Right lobe of liver (tissue), 4 donors: Measurements from ENCODE around the gene ASB7.

ENCODE experiments used
- POLR2A ChIP-seq: fragments of 450-650 bp; IDR thresholded peaks from one replicate; pipeline ENCODE4 v1.6.1; 2017; ENCODE audit warnings: antibody characterized with exemption, mild to moderate bottlenecking
- TF ChIP-seq, protein P1 (sequence below), 4 donors: fragments of 200-600 bp in 3 of 4; fragments of 450-650 bp in 1 of 4; IDR thresholded peaks; one replicate each; pipeline versions ENCODE4 v1.5.1 to v1.8.0; 2016 to 2022; ENCODE audit warnings: antibody characterized with exemption in 4 of 4, mild to moderate bottlenecking in 2 of 4
- donor health status: DM: no; HTN: no; CAD: no.
- donor health status: DM: no; HTN: no; CAD: no.
- donor health status: DM: no; HTN: yes; CAD: no.

DNA sequence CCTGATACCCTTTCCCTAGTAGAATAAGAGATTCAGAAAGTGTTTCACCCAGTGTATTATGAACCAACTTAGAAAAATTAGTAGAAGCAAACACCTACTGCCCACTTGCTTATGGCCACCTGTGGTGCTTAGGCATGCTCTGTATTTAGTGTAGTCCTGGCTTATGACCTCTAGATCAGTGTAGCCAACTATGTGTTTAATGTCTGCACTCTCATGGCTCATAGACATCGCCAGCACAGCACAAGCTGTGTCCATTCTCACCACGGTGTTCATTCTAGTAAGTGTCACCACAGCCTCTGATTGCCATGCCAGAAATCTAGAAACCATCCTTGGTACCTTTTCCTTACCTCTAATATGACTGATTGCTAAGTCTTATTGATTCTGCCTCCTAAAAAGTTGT, 14.3 kb downstream of the ASB7 start:
- TF ChIP-seq, protein P1, sequence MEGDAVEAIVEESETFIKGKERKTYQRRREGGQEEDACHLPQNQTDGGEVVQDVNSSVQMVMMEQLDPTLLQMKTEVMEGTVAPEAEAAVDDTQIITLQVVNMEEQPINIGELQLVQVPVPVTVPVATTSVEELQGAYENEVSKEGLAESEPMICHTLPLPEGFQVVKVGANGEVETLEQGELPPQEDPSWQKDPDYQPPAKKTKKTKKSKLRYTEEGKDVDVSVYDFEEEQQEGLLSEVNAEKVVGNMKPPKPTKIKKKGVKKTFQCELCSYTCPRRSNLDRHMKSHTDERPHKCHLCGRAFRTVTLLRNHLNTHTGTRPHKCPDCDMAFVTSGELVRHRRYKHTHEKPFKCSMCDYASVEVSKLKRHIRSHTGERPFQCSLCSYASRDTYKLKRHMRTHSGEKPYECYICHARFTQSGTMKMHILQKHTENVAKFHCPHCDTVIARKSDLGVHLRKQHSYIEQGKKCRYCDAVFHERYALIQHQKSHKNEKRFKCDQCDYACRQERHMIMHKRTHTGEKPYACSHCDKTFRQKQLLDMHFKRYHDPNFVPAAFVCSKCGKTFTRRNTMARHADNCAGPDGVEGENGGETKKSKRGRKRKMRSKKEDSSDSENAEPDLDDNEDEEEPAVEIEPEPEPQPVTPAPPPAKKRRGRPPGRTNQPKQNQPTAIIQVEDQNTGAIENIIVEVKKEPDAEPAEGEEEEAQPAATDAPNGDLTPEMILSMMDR (IDR thresholded peaks at IDR 0.05): no peak
- TF ChIP-seq POLR2A: no peak
